MV-4-11 (cell line): ENCODE data around the gene NEUROG2.
"Not testable (repeated sequence)": the region's sequence is repeated elsewhere in the genome, so short reads cannot be mapped to it uniquely, and the experiment has no call there.

Experiments
- DNase-seq: peaks from one replicate; lab custom pipeline; 2025; lab: John Stamatoyannopoulos, UW

Gene NEUROG2

DNA sequence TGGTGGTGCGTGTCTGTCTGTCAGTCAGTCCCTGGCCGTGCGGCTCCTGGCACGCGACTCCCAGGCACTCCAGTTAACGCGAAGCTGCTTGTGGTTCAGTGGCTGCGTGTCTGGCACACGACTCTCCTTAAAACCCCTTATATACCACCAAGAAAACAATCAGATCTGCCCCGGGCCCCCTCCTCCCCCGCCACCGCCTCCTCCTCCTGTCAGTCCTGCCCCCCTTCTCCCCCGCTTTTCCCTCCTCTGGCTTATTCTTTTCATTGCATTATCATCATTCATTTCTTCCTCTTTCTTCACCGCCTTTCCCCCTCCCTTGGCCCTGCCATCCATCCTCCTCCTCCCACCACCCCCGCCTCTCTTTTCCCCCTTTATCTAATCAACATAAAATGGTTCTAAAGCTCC, at the start of gene NEUROG2:
NEUROG2 (minus strand) TSS at position 115 of the 405 bp plus-strand sequence. CDS start 705 bp downstream, outside the sequence.
- no peak for DNase-seq

DNA sequence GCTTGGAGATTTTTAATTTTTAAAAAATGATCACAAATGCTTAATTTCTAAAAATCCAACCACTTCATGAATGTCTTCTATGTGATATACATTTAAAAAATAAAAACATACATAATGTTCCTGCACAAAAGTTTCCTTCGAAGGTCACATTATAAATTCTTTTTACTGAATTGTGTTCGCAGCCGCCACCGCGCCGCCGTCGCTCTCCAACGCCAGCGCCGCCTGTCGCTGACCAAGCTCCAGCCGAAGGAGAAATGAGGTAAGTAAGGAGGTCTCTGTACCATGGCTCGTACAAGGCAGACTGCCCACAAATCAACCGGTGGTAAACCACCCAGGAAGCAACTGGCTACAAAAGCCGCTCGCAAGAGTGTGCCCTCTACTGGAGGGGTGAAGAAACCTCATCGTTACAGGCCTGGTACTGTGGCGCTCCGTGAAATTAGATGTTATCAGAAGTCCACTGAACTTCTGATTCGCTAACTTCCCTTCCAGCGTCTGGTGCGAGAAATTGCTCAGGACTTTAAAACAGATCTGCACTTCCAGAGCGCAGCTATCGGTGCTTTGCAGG, 48.8 kb upstream of the NEUROG2 start:
- no peak for DNase-seq

DNA sequence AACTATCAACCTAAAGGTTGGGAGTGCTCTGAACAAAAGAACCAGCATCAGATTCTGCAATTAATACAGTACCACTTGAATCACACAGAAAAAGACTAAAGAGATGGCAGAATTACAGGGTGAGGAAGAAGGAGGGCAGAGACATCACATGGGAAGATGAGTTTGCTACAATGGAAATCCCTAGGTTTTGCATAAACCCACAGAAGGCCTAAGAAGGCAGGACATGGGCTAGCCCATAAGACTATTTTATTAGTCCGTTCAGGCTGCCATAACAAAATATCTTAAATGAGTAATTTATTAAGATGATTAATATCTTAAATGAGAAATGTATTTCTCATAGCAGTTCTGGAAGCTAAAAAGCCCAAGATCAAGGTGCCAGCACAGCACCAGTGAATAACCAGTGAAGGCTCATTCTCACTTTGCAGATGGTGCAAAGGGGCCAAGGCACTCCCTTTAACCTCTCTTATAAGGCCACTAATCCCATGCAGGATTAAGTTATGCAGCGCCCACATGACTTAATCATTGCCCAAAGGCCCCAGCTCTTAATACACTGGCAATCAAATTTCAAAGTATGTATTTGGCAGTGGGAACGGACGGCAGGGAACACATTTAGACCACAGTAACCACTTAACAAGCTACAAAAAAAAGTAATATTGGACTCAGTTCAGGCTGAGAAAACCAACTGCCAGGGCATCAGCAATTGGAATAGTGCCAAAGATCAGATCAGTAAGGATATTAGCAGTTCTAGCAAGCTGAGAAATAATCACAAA, 47.6 kb upstream of the NEUROG2 start:
- DNase-seq = peak; percentile 53

DNA sequence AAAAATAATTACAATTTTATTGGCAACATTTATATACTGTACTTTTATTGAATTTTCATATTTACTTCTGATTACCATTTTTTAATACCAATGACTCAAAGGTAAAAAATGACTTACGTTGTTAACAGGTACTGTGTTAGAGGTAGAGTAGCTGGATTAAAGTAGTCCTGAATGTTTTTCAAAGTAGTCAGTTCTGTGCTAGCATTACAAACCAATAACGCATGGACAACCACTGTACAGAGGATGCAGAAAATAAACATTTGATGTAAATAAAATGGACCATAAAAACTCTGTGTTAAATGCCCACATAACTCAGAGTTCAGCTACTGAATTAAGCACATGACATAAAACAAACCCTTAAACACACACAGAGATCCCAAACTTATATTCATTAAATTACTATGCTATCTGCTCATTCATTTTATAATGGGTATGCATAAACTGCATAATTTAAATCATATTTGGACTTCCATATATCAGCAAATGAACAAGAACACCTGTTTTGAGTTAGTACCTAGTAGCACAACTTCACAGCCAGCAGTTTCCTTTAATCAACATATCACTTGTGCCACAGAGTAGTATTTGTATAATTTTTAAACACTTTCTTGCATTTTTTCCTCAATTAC, 46.4 kb upstream of the NEUROG2 start:
- DNase-seq = no peak

DNA sequence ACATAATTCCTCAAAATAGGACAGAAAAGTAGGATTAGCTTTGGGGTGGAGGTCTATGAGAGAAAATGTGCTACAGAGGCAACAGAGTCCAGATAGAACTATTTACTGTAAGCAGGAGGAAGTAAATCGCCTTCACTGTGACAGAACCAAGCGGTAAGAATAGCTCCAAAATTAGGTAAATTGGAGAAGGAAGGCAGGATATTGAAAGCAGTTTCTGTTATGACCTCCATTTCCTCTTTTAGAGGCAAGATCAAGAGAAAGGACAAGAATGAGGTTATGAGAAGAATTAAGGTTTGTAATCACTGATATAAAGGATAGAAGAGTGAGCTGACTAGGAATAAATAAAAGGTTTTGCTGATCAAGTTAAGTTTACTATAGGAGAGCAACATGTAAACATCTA, 44.1 kb upstream of the NEUROG2 start:
- peak; percentile 84 for DNase-seq

DNA sequence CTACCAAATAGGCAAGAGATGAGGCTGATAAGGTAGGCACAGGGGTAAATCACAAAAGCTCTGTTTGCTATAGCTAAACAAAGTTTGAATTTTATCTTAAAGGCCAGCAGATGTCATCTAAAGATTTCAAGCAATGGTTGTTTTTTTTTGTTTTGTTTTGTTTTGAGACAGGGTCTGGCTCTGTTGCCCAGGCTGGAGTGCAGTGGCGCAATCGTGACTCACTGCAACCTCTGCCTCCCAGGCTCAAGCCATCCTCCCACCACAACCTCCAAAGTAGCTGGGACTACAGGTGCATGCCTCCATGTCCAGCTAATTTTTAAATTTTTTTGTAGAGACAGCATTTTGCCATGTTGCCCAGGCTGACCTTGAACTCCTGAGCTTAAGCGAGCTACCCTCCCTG, 43.1 kb upstream of the NEUROG2 start:
- DNase-seq = no peak

DNA sequence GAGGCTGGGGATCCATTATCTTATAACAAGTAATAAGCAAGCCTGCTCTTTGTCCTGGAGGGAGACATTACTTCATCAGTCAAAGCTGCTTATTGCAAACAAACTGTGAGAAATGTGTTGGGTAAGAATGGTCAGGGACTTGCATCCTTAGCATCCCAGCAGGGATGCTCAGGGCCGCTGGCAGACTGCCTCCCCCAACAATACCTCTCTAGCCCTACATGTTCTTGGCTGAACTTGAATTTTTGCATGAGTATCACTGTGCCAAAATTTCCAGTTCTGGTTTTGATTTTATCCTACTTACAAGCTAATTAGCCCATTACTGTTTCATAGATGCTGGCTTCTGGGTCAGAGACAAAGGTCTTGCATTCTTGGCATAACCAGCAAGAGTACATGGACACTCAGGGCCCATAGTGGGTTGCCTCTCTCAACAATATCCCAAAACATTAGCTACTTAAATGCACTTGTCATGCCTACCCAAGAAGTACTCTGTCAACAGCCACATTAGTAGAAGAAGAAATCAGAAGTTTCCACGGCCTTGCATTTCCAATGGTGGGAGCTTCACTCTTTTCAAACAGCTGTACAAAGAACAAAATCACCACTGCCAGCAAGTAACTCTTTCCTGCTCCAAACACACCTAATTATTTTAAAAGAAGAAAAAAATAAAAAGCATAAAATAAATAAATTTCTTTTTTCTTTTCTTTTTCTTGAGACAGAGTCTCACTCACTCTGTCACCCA, 41.9 kb upstream of the NEUROG2 start:
- no peak for DNase-seq

DNA sequence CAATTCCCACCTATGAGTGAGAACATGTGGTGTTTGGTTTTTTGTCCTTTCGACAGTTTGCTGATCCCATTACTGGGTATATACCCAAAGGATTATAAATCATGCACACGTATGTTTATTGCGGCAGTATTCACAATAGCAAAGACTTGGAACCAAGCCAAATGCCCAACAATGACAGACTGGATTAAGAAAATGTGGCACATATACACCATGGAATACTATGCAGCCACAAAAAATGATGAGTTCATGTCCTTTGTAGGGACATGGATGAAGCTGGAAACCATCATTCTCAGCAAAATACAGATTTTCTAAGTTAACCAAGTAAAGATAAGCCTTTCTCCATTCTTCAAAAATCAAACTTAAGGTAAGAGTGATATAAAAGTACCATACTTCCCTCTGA, 38.3 kb upstream of the NEUROG2 start:
- not testable (repeated sequence) for DNase-seq

DNA sequence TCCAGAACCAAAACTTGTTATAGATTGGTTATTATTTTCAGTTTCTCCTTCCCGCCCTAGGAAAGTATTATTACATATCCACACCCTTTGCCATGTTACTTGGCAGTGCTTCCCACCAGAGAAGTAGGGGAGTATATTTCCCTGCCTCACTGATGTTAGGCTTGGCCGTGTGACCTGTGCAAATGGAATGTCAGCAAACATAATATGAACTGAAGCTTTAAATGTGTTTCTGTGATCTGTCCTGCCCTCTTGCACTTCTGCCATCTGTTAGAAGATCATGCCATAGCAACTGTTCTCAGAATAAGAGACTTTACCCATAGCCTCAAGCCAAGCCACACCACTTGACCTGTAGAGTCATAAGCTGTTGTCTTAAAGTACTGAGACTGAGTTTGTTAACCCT, 36.7 kb upstream of the NEUROG2 start:
- no peak for DNase-seq

DNA sequence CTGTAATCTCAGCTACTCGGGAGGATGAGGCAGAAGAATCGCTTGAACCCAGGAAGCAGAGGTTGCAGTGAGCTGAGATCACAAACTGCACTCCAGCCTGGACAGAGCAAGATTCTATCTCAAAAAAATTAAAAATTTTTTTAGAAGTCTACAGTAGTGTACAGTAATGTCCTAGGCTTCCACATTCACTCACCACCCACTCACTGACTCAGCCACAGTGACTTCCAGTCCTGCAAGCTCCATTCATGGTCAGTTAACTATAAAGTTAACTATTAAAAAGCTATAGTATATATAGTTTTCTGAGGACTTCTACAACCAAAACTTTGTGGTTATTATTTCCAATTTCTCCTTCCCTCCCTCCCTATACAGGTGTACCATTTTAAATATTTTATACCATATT, 34.7 kb upstream of the NEUROG2 start:
- no peak for DNase-seq

DNA sequence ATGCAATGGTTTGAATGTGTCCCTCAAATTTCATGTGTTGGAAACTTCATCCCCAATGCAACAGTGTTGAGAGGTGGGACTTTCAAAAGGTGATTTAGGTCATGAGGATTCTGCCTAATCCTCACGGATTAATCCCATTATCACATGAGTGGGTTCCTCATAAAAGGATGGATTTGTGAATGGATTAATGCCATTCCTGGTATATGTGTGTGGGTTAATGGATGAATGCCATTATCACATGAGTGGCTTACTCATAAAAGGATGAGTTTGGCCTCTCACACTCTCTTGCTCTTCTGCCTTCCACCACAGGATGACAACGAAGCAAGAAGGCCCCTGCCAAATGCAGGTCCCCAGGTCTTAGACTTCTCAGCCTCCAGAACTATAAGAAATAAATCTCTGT, 30.5 kb upstream of the NEUROG2 start:
- no peak for DNase-seq

DNA sequence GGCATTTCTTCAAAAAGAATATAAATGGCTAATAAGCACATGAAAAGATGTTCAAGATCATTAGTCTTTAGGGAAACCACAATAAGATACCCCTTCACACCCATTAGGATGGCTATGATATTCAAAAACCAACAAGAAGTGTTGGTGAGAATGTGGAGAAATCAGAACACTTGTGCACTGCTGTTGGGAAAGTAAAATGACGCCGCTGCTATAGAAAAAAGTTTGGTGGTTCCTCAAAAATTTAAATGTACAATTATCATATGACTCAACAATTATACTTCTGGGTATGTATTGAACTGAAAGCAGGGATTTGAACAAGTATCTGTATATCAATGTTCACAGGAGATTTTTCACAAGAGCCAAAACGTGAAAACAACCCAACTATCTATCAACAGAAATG, 29.4 kb upstream of the NEUROG2 start:
- peak; percentile 29 for DNase-seq

DNA sequence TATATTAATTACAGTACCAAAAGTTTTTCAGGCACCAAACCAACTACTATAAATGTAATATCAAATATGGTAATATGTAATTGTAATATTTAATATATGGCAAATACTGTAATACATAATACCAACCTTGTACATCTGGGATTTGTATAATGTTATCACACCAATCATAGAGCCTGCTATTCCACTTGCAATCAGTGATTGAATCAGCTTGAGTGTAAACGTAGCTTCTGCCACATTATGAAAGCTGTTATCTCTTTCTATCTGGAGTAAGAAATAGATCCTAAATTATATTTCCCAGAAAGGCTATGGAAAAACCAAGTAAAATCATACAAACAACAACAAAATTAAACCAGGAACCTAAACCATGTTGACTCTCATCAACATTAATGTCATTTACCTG, 24.7 kb upstream of the NEUROG2 start:
- DNase-seq = no peak

DNA sequence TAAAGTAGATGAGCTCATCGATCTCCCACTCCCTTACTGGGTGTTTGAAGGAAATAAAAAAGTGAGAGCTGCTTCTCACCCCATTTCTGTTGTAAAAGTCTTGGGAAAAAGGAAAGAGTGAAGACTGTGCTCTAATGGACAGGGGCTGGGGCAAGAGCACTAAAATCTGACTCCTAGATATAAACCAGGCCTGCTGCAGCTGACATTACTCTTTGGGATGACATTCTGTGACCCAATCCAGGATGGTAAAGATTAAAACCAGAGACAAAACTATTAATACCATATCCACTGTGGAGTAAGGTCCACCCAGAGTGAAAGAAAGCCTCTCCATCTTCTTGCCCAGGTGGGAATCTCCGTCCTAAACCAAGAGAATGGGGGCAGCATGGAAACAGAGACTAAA, 20.1 kb upstream of the NEUROG2 start:
- no peak for DNase-seq

DNA sequence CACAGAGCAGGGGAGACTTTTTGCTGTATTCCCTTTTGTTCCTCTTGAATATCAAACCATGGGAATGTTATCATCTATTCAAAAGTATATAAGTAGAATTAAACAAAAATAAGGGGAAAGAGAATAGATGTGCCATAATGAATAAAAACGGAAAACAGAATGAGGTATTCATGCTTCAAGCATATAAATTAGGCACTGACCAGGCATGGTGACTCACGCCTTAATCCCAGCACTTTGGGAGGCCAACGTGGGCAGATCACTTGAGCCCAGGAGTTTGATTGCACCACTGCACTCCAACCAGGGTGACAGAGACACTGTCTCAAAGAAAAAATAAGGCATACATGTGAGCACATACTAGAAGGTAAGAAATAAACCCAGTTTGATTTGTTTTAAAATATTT, 16.3 kb upstream of the NEUROG2 start:
- peak; percentile 39 for DNase-seq

DNA sequence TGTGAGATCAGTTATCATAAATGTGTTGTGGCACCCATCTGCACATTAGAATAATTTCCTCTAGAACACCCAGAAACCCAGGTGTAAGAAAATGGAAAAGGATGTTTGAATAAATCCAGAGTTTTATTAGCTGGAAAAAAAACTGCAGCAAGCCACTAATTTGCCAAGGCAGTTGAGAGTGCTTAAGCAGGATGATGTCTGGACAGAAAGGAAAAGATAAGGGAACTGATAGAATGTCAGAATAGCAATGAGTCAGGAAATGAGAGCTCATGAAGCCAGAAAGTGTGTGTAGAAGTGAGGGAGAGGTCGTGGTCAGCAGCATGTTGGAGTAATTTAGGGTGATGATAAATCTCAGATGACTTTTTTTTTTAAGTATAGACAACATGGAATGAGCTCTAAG, 15.2 kb upstream of the NEUROG2 start:
- peak; percentile 4 for DNase-seq

DNA sequence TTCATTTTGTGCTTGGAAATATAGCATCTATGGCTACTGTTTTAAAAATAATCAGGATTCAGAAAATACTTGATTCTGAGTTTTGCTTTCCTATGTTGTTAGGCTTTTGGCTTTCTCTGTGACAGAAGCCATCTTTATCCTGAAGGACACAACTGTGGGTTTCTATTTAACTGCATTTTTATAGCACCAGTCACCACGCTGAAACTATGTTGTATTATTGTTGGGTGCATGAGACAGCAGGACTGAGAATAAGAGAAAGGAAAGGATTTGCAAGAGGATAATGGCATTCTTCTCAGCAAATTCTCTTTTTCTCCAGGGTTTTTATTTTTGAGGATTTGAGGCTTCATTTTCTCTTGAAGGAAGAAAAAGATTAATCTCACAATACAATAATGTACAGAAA, 10.1 kb upstream of the NEUROG2 start:
- no peak for DNase-seq

DNA sequence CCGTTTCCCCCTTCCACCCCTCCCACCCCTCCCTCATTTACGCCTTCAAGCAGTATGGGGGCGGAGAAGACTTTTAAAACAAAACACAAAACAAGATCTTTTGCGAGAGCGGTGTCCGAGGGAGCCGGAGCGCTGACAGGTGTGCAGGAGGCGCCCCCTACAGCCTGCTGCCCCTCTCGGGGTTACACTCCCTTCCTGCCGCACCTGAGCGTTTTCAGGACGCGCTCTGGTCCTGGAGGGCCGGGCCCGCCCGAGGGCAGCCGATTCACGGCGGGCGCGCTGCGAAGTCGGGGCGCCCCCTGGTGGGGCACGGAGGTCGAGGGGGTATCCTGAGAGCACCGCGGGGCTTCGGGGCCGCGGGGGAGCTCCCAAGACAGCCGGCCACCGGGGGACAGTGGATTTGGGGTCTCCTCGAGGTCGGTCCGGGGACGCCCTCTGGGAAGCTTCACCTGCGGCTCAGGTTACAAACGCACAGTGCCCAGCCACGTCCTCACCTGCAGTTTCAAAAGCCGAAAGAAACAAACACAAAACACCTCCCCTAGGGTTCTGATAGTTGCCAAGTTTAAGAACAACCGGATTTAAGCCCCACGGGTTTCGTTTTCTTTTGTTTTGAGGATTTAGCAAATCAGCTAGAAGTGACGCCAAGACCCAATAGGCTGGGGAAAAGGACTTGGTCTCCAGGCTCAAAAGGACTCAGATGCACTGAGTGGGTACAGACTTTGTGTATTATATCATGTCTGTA, 8.0 kb upstream of the NEUROG2 start:
- DNase-seq = no peak

DNA sequence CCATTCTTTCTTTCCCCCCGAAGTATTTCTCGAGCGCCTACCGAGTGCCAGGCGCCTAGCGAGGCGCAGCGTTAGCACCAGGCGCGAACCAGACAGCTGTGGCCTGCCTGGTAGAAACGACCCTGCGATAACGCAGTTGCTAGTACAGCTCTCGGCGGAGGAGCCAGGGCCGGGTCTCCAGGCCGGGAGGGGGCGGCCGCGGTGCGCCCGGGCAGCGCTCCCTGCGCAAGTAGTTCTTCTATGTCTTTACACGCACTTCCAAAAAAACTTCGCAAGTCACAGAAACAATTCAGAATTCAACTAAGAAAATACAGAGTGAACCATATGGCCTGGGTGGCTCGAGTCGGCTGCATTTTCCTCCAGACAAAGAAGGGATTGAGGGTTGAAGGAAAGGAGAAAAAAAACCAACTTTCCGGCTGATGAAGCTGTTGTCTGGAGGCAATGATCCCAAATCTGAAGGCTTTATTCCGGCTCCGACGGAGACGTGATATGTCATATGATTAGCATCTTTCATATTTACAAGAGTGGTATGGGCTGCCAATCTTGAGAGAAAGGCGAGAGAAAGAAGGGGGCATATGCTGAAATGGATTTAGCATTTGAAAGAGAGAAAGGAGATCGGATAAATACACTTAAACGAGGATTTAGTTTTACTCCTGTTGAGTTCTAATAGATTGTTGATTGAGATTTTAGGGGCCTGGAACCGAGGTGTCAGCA, 7.2 kb upstream of the NEUROG2 start:
- peak; percentile 15 for DNase-seq

DNA sequence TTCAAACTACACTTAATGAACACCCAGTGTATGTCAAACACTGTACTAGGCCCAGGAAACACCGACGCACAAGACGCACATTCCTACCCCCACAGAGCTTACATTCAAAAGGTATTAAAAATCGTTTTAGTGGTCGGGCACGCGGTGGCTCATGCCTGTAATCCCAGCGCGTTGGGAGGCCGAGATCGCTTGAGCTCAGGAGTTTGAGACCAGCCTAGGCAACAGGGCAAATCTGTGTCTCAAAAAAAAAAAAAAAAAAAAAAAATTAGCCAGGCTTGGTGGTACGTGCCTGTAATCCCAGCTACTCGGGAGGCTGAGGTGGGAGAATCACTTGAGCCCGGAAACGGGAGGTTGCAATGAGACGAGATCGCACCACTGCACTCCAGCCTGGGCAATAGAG, 6.5 kb upstream of the NEUROG2 start:
- DNase-seq = not testable (repeated sequence)
